HG02970 (cell line): ENCODE results near the gene GUCY2F.

ENCODE experiments used
- ATAC-seq: cut with Tn5 transposase; IDR thresholded peaks from one replicate; pipeline ENCODE4 v1.9.1; 2021; ENCODE audit warnings: mild to moderate bottlenecking, moderate library complexity, moderate number of reproducible peaks; ENCODE audit not compliant: unreplicated experiment, low FRiP score

Gene GUCY2F

GRCh38 chrX:109398833-109399232 is 83.1 kb downstream of the GUCY2F start:
- no peak for ATAC-seq

GRCh38 chrX:109398061-109398460 is 83.8 kb downstream of the GUCY2F start:
- ATAC-seq, result no peak

DNA sequence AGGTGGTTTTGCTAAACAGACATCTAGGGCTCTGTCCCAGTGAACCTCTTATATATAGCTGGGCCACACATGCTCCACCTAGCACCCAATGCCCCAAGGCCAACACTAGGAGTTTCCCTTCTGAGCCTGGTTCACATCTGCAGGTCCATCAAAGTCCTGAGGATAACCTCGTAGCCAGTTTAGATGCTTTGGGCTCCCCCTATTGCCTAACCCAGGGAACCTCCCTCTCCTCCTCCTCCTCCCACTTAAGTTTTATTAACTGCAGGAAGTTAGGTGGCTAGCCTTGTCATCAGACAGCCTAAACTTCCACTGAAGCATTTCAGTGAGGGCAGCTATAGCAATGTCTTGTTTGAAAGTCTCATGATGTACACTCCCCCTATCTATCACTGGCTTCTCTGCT is 88.0 kb downstream of the GUCY2F start:
- no peak for ATAC-seq

DNA sequence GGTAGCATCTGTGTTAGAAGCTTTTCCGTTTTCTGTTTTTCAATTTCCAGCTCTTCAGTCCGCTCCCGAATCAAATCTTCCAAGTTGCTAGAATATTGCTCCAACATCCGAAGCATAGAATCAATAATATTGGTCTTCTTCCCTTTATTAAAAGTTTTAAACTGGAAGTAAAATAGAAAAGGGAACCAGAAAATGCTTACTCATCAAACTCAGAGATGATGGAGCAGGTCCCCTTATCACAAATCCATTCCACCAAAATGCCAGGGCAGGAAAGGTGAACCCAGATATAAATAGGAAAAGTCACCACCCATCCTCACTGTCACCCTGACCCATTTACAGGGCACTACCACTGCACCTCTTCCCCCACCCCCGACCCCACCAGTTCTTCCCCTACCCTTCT is 89.0 kb downstream of the GUCY2F start:
- no peak for ATAC-seq

DNA sequence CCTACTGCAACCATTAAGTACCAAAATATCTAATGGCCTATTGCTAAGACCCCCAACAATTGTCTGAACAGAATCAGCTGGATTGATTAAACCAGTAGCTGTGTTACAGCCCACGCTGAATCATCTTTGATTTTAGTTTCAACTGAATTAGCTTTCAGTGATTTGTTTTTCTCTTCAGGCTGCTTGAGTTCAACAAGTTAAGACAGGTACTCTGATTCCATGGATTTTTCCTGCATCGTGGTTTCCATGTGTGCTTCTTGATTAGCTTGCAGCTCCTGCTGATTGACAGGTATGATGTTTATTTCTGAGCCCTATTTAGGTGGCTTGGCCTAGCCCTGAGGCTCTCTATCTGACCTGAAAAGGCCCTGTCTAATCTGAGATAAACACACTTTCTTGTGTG is 91.3 kb downstream of the GUCY2F start:
- ATAC-seq, result no peak

GRCh38 chrX:109389917-109390316 is 92.0 kb downstream of the GUCY2F start:
- no peak for ATAC-seq

DNA sequence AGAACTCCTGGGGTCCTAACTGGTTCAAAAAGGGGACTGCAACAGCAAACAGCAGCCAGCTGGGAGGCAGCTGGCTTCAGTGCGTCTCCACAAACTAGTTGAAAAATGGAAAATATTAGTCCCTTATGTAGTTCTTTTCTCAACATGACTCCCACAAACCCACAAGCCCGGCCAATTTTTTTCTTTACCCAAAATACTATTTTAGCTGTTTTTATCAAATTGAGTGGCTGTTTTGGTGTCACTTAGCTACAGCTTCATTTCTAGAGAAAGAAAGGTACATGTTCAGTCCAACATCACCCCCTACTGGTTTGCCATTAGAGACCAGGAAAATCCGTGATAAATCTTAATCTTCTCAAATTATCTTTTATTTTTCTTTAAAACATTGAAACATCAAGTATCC is 97.2 kb downstream of the GUCY2F start:
- ATAC-seq, result no peak

DNA sequence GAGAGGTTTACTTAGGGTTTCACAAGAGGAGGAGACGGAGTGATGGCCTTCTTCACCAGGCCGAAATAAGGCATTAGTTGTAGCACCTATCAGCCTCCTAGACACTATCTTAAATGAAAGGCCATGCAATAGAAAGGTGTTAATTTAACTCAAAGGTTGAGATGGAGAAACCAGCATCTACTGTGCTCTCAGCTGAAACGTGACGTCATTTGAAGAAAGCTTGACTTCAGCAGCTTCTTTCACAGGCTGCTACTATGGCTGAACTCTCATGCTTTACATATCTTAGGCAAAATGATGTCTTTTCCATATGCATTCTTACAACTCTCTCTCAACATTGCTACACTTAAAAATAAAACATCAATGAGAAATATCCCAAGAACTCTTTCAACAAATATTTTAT is 99.6 kb downstream of the GUCY2F start:
- no peak for ATAC-seq

GRCh38 chrX:109378281-109378680 is 103.6 kb downstream of the GUCY2F start:
- ATAC-seq, result no peak

DNA sequence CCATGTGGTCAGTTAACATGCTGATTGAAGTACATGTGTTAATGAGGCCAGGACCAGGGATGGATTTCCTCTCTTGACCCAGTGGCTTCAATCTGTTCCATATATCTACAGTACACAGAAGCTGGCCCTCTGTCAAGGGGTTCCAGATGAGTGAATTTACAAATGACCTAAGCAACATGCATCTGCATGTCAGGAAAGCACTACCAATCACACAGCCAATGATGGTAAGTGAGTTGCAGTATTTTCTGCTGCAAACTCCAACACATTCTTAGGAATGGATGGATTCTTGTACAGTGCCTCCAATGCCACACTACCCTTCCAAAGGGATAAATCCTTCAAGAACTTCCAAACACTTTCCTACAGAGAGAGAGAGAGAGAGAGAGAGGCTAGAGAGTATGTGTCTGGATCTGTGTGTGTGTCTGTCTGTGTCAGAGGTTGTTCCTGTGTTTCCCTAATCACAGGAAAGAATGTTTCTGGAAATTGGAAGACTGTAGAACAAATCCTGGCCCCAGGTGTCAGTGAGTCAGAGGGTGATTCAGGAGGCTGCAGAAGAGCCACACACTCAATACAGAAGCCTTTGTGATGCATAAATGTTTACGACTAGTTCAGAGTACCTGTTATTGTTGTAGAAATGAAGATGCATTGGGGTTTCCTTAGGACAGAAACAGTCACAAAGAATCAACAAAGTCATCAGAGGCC is 107.5 kb downstream of the GUCY2F start:
- ATAC-seq, result no peak

DNA sequence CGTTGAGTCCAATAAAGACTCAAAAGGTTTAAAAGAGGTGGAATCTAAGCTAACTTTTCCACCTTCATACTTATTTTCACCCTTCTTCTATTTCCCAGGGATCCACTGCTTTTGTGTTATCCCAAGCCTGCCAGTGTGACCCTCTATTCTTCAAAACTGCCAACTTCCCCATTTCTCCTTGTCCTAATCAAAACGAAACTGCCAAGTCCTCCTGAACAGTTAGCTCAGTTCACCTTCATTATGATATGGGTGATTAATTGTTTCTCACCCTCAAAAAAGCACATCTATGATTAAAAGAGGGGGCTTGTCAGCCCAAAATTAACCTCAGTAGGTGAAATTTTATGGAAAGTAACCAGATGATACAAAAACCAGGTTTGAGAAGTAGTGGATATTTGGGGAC is 108.4 kb downstream of the GUCY2F start:
- ATAC-seq, result no peak

GRCh38 chrX:109372716-109373115 is 109.2 kb downstream of the GUCY2F start:
- ATAC-seq, result no peak

DNA sequence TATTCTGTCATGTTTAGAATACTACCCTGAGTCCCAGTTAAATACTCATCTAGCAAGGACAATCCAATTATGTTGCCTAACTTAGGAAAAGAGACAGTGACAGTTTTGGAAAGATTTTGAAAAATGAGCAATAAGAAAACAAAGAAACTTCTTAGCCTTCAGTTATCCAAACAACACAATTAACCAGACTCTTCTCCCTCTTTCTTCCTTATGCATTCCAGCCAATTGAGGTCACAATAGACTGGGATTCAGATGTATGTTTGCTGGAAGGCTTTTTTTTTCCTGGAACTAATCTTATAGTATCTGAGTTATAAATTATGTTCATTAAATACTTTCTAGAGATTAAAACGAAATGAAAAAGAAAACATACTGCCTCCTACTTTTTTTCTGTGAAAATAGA is 109.6 kb downstream of the GUCY2F start:
- no peak for ATAC-seq

GRCh38 chrX:109362101-109362500 is 119.8 kb downstream of the GUCY2F start:
- ATAC-seq, result no peak

DNA sequence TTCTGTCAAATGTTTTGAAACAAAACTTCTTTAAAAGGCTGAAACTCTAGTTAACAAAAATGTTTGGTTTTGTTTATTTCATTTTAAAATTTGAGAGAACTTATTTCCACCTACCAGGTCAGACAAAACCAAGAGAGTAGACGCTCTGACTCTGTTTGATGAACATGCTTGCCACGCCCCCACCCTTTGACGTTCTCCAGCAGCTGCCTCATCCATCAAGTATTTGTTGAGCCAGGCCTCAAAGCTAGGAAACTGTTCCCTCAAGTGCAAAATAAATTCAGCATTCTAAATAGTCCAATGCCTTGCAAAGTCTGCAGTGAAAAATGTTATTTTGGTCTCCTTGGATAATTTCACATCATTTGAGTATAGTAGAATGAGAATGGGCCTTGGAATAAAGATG is 121.6 kb downstream of the GUCY2F start:
- ATAC-seq, result no peak

DNA sequence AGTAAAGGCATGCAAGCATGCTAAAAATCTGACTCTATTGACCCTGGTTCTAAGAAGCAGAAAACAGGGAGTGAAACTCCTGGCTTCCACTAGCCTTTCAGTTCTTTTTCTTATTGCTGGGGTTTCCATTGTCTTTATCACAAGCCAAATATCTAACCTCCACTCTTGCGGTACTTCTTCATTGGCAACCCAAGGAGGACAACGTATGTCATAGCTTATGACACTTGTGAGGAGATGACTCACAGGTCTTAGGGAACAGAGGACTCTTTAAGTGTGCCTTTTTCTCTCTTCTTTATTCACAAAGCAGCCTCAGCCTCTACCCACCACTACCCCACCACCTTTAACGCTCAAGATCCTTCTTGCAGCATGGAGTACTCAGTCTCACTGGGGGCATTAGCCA is 124.2 kb downstream of the GUCY2F start:
- ATAC-seq, result no peak

- ATAC-seq, result no peak
Measured at GRCh38 chrX:109356684-109357083, 125.2 kb downstream of the GUCY2F start.

DNA sequence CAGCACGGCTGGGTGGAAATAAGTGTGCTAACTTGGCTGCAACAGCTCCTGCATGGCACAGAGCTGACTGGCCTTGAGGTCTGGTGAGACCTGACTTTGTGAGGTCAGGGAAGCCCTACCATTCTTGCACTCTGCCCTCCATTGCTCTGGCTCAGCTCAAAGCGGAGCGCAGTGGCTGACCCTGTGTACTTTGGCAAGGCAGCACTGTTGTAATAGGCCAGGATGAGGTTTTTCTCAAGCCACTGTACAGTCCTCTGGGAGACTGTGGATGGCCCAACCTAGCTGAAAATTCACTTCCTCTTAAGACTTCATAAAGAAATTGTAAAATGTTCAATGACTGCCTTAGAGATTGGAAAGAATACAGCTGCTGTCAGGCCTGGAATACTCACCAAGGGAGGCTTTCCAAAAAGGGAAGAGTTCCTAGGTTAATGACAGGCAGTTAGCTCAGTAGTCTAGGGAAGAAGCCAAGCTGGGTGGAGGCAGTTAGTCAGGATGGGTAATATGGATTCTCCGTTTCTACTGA is 129.8 kb downstream of the GUCY2F start:
- no peak for ATAC-seq

DNA sequence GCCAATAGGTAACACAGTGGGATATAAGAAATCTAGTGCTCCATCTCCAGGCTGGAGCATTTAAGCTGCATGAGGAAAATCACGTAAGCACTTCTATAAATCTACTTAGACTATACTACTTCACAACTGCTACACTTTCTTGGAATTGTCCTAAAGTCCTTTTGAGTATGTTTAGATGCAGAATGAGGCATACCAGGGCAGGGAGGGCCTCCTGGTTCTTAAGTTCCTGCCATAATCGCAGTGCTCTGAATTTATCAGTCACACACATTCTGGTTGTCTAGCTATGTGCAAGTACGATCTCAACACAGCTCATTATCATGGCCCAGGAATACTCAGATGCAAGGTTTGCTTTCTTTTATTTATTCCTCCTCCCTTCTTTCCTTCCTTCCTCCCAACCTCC is 130.3 kb downstream of the GUCY2F start:
- ATAC-seq, result no peak

DNA sequence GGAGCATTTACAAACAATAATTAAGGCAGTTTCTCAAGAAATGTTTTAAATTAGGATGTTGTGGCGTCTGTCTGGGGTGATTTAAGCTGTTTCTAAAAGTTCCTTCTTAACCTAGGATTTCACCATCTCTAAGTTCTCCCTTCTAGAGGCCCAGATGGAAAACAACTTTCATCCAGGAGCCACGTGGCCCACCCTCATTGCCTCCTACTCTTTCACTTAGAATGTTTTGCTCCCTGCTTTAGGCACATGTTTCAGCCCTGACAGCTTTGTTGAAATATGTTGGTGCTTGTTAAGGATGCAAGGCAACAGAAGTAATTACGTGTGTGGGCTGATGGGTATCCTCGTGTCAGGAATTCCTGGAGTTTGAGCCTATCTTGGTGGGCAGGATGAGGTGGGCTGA is 131.3 kb downstream of the GUCY2F start:
- no peak for ATAC-seq

DNA sequence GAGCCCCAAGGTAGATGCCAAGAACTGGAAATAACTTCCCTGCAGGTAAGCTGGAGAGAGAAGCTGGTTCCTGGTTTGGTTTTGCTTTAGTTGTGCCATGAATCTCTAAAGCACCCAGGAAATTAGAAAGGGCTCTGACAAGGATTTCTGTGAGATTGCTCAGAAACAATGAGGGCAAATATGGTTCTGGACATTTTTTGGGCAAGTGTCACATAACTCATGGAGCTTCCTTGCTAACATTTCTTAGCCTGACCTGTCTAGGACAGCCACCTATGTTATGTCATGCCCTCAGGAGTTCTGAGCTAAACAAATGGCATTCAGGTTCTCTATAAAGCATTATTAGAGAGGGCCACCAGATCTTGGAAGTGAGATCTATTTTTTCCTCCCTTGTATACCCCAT is 131.8 kb downstream of the GUCY2F start:
- ATAC-seq, result no peak

- ATAC-seq, result no peak
Measured at GRCh38 chrX:109347632-109348031, 134.3 kb downstream of the GUCY2F start.

- ATAC-seq, result no peak
Measured at GRCh38 chrX:109346491-109346890, 135.4 kb downstream of the GUCY2F start.
